ENCODE measurements around the gene PNRC2. TPM values are rescaled to one million over a fixed set of nuclear protein-coding genes. Genes with fewer than 3 reads are reported as not detected.

Gene PNRC2
- total RNA-seq: 100 to 1,000 TPM in 2 of 4 donors, 10 to 100 TPM in 2; 77.9 to 157 (median 104) TPM

- TF ChIP-seq CTCF (IDR thresholded peaks at IDR 0.05) (no peak), POLR2A (IDR thresholded peaks at IDR 0.05) (peak; percentile 87 to 92)
- H3K27me3 ChIP-seq: no peaks in the 10 kb centered on the region
- H3K36me3 ChIP-seq: peaks cover 0 to 13% (median 0%) of the 10 kb centered on the region in 3 donors
- H3K9me3 ChIP-seq: no peaks in the 10 kb centered on the region
- H3K4me1 ChIP-seq: peaks cover 0 to 30% (median 13%) of the 10 kb centered on the region in 4 donors
- peak within 1 kb of the TSS; percentile 96 to 100 (median 99) for H3K27ac ChIP-seq
- peak; percentile 97 to 99 (median 98) for DNase-seq
- H3K4me3 ChIP-seq: peak within 1 kb of the TSS; percentile 68 to 95 (median 78)
These were observed at the start of gene PNRC2 for GRCh38 chr1:23959461-23960290. Gene PNRC2 (plus strand): TSS chr1:23959828. CDS start chr1:23961458, 1,630 bp downstream.

GRCh38 chr1:23910144-23910543, 49.5 kb upstream of the PNRC2 start:
- no peaks in the 10 kb centered on the region for H3K36me3 ChIP-seq
- H3K4me3 ChIP-seq: peak overlapping the region in 1 of 4 donors; percentile 30
- peak in 2 of 3 donors; percentile 62 to 70 for DNase-seq
- H3K9me3 ChIP-seq: no peaks in the 10 kb centered on the region
- TF ChIP-seq POLR2A (IDR thresholded peaks at IDR 0.05) (no peak), CTCF (IDR thresholded peaks at IDR 0.05) (no peak)
- no peaks in the 10 kb centered on the region for H3K27me3 ChIP-seq
- peaks cover 0 to 17% (median 3%) of the 10 kb centered on the region in 4 donors for H3K4me1 ChIP-seq
- H3K27ac ChIP-seq: peak overlapping the region in 2 of 4 donors; percentile 71 to 83

- H3K4me1 ChIP-seq: peaks cover 0 to 18% (median 3%) of the 10 kb centered on the region in 4 donors
- TF ChIP-seq POLR2A (IDR thresholded peaks at IDR 0.05) (no peak), CTCF (IDR thresholded peaks at IDR 0.05) (no peak)
- no peaks in the 10 kb centered on the region for H3K9me3 ChIP-seq
- H3K27ac ChIP-seq: peak overlapping the region in 2 of 4 donors; percentile 71 to 83
- DNase-seq: peak in 2 of 3 donors; percentile 63 to 66
- H3K27me3 ChIP-seq: no peaks in the 10 kb centered on the region
- no peaks in the 10 kb centered on the region for H3K36me3 ChIP-seq
- peak overlapping the region in 1 of 4 donors; percentile 30 for H3K4me3 ChIP-seq
These were observed 48.9 kb upstream of the PNRC2 start for GRCh38 chr1:23910553-23911246.

- peak overlapping the region in 2 of 4 donors; percentile 33 to 47 for H3K4me3 ChIP-seq
- H3K36me3 ChIP-seq: no peaks in the 10 kb centered on the region
- H3K4me1 ChIP-seq: peaks cover 0 to 19% (median 3%) of the 10 kb centered on the region in 4 donors
- no peaks in the 10 kb centered on the region for H3K9me3 ChIP-seq
- H3K27me3 ChIP-seq: no peaks in the 10 kb centered on the region
- H3K27ac ChIP-seq: peak overlapping the region in 2 of 4 donors; percentile 71 to 83
- no peak for TF ChIP-seq CTCF (IDR thresholded peaks at IDR 0.05)
- TF ChIP-seq POLR2A (IDR thresholded peaks at IDR 0.05): no peak
- DNase-seq: no peak
These were observed 47.7 kb upstream of the PNRC2 start for GRCh38 chr1:23911921-23912320.

- peak in 2 of 3 donors; percentile 84 to 86 for DNase-seq
- Histone ChIP-seq H3K27me3 (no peaks in the 10 kb centered on the region), H3K27ac (peak within 1 kb of the TSS in 2 of 4 donors; percentile 71 to 83), H3K4me3 (peak within 1 kb of the TSS in 2 of 4 donors; percentile 33 to 47), H3K4me1 (peaks cover 0 to 19% (median 3%) of the 10 kb centered on the region in 4 donors), H3K9me3 (no peaks in the 10 kb centered on the region), H3K36me3 (no peaks in the 10 kb centered on the region)
- no peak for TF ChIP-seq POLR2A (IDR thresholded peaks at IDR 0.05)
- no peak for TF ChIP-seq CTCF (IDR thresholded peaks at IDR 0.05)
These were observed 46.3 kb upstream of the PNRC2 start, which contains the start of gene CNR2 for GRCh38 chr1:23913212-23913880. Gene CNR2 (minus strand): TSS chr1:23913362. CDS start chr1:23875617, 37,745 bp downstream.

Data from Peyer's patch (tissue), 4 donors.